ENCODE results near the gene SCAMP2. TPM values are rescaled to one million over a fixed set of nuclear protein-coding genes. Genes with fewer than 3 reads are reported as not detected.

The SCAMP2 gene
- total and polyA plus RNA-seq, 2 of the 13 experiments (the other 11 are each of a cell fraction or from before 2014, with no cell fraction given): 34.8 to 121 TPM

DNA sequence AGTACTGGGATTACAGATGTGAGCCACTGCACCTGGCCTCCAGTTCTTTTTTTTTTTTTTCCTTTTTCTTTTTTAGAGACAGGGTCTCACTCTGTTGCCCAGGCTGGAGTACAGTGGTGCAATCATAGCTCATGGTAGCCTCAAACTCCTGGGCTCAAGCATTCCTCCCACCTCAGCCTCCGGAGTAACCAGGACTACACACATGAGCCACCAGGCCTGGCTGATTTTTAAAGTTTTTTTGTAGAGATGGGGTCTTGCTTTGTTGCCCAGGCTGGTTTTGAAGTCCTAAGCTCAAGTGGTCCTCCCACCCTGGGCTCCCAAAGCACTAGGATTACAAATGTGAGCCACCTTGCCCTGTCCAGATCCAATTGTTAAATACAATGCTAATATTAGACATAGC lies 16.6 kb downstream of the SCAMP2 start:
- POLR2A ChIA-PET: no interaction called here
- in situ Hi-C loops (cut with HindIII; ENCODE audit: extremely low pct_ligation_motif_present, low pct_unique_long_range_greater_than_20kb) (no loop called here), intact Hi-C loops (cut with micrococcal nuclease; ENCODE audit: unreplicated experiment) (loop anchor here (2.0 kb wide), 1 partner anchor 14 kb away; the partner anchor contains the start of gene ULK3)
- Histone ChIP-seq H4K20me1 (ENCODE audit: insufficient read depth, low read length) (0 out of 2 replicates have a peak, but pooled peaks cover 3% of the 10 kb centered on the region), H3K4me3 (replicated peaks in 1 of 3; ENCODE audit: insufficient read depth in 1 of 3, low read depth in 2 of 3, low read length in 3 of 3) (no peak overlapping the region), H3K9me3 (ENCODE audit: low read length) (no peaks in the 10 kb centered on the region), H3K27me3 (ENCODE audit: control insufficient read depth in 1 of 2, insufficient read depth in 2 of 2, low read length in 2 of 2) (no peaks in the 10 kb centered on the region), H3K4me1 (ENCODE audit: insufficient read depth, low read length) (peaks cover 20% of the 10 kb centered on the region), H3K79me2 (ENCODE audit: insufficient read depth, low read length) (peaks cover 12% of the 10 kb centered on the region), H3K4me2 (ENCODE audit: low read depth, low read length) (no peak overlapping the region), H3K36me3 (replicated peaks in 1 of 2; ENCODE audit: control insufficient read depth in 1 of 2, insufficient read depth in 2 of 2, low read length in 2 of 2) (peaks cover 17 to 31% of the 10 kb centered on the region in 2 experiments; a peak in 4 of 5 replicates), H3K9ac (ENCODE audit: insufficient read depth, low read depth, low read length) (no peak overlapping the region), H2AFZ (ENCODE audit: low read length) (no peak overlapping the region), H3K27ac (ENCODE audit: extremely low read length, insufficient read depth, low read length) (no peak overlapping the region)
- no peak for DNase-seq (ENCODE audit: low spot score)
- CTCF ChIA-PET (ENCODE audit: low intra/inter-chr PET ratio, low total read pairs): no interaction called here
- no peak for ATAC-seq
- TF ChIP-seq ZNF780A (CRISPR knock-in tag; IDR thresholded peaks at IDR 0.05): no peak
- TF ChIP-seq, protein P1, sequence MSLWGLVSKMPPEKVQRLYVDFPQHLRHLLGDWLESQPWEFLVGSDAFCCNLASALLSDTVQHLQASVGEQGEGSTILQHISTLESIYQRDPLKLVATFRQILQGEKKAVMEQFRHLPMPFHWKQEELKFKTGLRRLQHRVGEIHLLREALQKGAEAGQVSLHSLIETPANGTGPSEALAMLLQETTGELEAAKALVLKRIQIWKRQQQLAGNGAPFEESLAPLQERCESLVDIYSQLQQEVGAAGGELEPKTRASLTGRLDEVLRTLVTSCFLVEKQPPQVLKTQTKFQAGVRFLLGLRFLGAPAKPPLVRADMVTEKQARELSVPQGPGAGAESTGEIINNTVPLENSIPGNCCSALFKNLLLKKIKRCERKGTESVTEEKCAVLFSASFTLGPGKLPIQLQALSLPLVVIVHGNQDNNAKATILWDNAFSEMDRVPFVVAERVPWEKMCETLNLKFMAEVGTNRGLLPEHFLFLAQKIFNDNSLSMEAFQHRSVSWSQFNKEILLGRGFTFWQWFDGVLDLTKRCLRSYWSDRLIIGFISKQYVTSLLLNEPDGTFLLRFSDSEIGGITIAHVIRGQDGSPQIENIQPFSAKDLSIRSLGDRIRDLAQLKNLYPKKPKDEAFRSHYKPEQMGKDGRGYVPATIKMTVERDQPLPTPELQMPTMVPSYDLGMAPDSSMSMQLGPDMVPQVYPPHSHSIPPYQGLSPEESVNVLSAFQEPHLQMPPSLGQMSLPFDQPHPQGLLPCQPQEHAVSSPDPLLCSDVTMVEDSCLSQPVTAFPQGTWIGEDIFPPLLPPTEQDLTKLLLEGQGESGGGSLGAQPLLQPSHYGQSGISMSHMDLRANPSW (CRISPR knock-in tag; IDR thresholded peaks at IDR 0.05; ENCODE audit: borderline replicate concordance): no peak
- TF ChIP-seq ZNF121 (CRISPR knock-in tag; IDR thresholded peaks at IDR 0.05): 0 out of 2 replicates have a peak, but pooled peaks have one; percentile 35
- TF ChIP-seq PRMT3 (CRISPR knock-in tag; IDR thresholded peaks at IDR 0.05; ENCODE audit: borderline replicate concordance, low read depth): no peak
- TF ChIP-seq FOSL2 (CRISPR knock-in tag; IDR thresholded peaks at IDR 0.05): no peak
- no peak for FAIRE-seq
- WGBS (ENCODE audit: low lambda C conversion rate): 100% methylated on average over 1 of the region's 1 CpG
- BruUV-seq (replicated peaks): no TSS peak

DNA sequence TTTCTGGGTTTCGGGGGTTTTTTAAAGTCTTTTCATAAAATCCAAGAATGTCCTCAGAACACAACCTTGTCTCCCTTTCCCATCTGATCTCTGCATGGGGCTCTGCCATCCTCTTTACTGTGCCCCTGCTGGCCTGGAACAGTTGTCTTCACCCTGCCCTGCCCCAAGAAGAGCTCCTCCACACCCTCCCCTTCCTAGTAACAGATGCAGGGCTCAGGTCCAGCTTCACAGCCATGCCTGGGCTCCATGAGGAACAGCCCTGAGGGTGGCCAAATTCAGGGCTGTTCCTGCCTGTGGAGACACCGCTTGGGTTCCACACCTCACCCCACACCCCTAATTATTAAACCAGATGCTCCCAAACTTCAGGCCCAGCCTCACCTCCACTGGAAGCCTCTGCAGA lies 17.3 kb downstream of the SCAMP2 start:
- in situ Hi-C loops (cut with HindIII; ENCODE audit: extremely low pct_ligation_motif_present, low pct_unique_long_range_greater_than_20kb): no loop called here
- no TSS peak for BruUV-seq (replicated peaks)
- peaks cover 25% of the 10 kb centered on the region for H3K4me1 ChIP-seq (ENCODE audit: insufficient read depth, low read length)
- POLR2A ChIA-PET: no interaction called here
- 98% methylated on average over 2 of the region's 2 CpGs for WGBS (ENCODE audit: low lambda C conversion rate)
- ATAC-seq: no peak
- H3K4me2 ChIP-seq (ENCODE audit: low read depth, low read length): no peak overlapping the region
- TF ChIP-seq ZNF777 (CRISPR knock-in tag; IDR thresholded peaks at IDR 0.05) (no peak), WIZ (CRISPR knock-in tag; IDR thresholded peaks at IDR 0.05) (no peak), ZNF251 (CRISPR knock-in tag; IDR thresholded peaks at IDR 0.05) (no peak), ZNF12 (CRISPR knock-in tag; IDR thresholded peaks at IDR 0.05) (no peak), ZNF639 (CRISPR knock-in tag; conservative IDR thresholded peaks at IDR 0.05) (no peak), CEBPG (CRISPR knock-in tag; IDR thresholded peaks at IDR 0.05) (no peak)
- TF ChIP-seq, protein P2, sequence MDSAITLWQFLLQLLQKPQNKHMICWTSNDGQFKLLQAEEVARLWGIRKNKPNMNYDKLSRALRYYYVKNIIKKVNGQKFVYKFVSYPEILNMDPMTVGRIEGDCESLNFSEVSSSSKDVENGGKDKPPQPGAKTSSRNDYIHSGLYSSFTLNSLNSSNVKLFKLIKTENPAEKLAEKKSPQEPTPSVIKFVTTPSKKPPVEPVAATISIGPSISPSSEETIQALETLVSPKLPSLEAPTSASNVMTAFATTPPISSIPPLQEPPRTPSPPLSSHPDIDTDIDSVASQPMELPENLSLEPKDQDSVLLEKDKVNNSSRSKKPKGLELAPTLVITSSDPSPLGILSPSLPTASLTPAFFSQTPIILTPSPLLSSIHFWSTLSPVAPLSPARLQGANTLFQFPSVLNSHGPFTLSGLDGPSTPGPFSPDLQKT (CRISPR knock-in tag; IDR thresholded peaks at IDR 0.05; ENCODE audit: borderline replicate concordance): no peak
- FAIRE-seq: no peak
- H3K9ac ChIP-seq (ENCODE audit: insufficient read depth, low read depth, low read length): no peak overlapping the region
- CTCF ChIA-PET (ENCODE audit: low intra/inter-chr PET ratio, low total read pairs): no interaction called here
- H3K36me3 ChIP-seq (replicated peaks in 1 of 2; ENCODE audit: control insufficient read depth in 1 of 2, insufficient read depth in 2 of 2, low read length in 2 of 2): peaks cover 18 to 38% of the 10 kb centered on the region in 2 experiments; a peak in 4 of 5 replicates
- H4K20me1 ChIP-seq (ENCODE audit: insufficient read depth, low read length): 0 out of 2 replicates have a peak, but pooled peaks cover 3% of the 10 kb centered on the region
- H3K27ac ChIP-seq (ENCODE audit: extremely low read length, insufficient read depth, low read length): no peak overlapping the region
- no peak overlapping the region for H3K4me3 ChIP-seq (replicated peaks in 1 of 3; ENCODE audit: insufficient read depth in 1 of 3, low read depth in 2 of 3, low read length in 3 of 3)
- peaks cover 12% of the 10 kb centered on the region for H3K79me2 ChIP-seq (ENCODE audit: insufficient read depth, low read length)
- no peak overlapping the region for H2AFZ ChIP-seq (ENCODE audit: low read length)
- no peak for DNase-seq (ENCODE audit: low spot score)
- intact Hi-C loops (cut with micrococcal nuclease; ENCODE audit: unreplicated experiment): loop anchor here (2.0 kb wide), 1 partner anchor 13 kb away; the partner anchor contains the start of gene ULK3
- no peaks in the 10 kb centered on the region for H3K27me3 ChIP-seq (ENCODE audit: control insufficient read depth in 1 of 2, insufficient read depth in 2 of 2, low read length in 2 of 2)
- no peaks in the 10 kb centered on the region for H3K9me3 ChIP-seq (ENCODE audit: low read length)

Measured in HepG2 (cell line).